SKM-1 treated with dmso at 0.1 percent for 144 hours (cell line): Measurements from ENCODE around the gene KMO.

Experiments used
- DNase-seq: peaks from one replicate; lab custom pipeline; 2025; ENCODE audit not compliant: unreplicated experiment; lab: John Stamatoyannopoulos, UW

The KMO gene

DNA sequence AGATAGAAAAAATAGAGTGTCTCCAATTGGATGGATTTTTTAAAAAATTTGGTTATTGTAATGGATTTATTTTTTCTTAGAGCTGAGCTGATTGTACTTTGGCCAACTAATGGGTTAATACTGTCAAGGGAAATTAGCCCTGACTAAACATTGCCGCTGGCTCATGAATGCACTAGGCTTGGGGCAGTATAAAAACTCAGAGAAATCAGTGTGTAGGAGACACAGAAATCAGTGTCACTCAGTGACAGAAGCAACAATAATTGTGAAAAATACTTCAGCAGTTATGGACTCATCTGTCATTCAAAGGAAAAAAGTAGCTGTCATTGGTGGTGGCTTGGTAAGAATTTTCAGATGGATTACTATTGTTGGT lies at the start of gene KMO:
TSS of gene KMO (plus strand) at position 217 of the 370 bp plus-strand sequence. CDS start at position 284, 67 bp downstream.
- DNase-seq: no peak

GRCh38 chr1:241482761-241483250 lies 49.4 kb upstream of the KMO start:
- DNase-seq: no peak

- DNase-seq: no peak
These were observed 47.0 kb upstream of the KMO start for GRCh38 chr1:241485145-241485544.

GRCh38 chr1:241485554-241485992 lies 46.6 kb upstream of the KMO start:
- DNase-seq: peak; percentile 30

GRCh38 chr1:241488739-241489138 lies 43.4 kb upstream of the KMO start:
- DNase-seq: no peak

DNA sequence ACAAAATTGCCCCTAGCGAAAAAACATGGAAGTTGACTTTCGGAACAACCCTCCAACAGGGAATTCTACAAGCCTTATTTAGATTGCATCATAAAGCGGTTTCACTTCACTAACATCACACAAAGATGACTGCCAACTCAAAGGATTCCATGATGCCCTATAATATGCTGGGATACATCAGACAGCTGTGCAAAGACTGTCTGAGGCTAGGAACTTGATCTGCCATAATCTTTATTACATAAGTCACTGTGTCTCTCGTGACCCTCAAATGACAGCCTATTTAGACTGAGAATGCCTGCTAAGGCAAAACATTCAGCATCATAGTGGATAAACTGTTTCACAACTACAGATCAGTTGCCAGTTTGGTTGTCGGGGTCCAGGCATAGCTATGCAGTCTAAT lies 36.4 kb upstream of the KMO start:
- DNase-seq: no peak

- DNase-seq: no peak
These were observed 32.3 kb upstream of the KMO start for GRCh38 chr1:241499910-241500309.

DNA sequence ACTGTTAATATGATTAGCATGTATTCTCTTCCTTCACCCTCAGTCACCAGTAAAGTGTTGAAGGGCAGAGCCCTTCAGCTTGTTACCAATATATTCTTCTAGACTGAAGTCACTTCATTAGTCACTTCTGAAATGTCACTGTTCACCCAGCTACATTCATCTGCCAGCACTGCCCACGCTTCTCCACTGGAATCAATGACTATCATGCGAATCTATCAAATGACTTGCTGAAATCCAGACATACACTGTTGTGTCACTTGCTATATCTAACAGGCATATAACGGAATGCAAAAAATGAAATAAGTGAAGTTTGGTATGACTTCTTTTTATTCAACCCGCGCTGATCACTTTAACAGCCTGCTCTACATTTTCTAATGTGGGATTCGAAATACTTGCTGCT lies 28.7 kb upstream of the KMO start:
- DNase-seq: no peak

GRCh38 chr1:241507189-241507863 lies 24.9 kb upstream of the KMO start:
- no peak for DNase-seq

DNA sequence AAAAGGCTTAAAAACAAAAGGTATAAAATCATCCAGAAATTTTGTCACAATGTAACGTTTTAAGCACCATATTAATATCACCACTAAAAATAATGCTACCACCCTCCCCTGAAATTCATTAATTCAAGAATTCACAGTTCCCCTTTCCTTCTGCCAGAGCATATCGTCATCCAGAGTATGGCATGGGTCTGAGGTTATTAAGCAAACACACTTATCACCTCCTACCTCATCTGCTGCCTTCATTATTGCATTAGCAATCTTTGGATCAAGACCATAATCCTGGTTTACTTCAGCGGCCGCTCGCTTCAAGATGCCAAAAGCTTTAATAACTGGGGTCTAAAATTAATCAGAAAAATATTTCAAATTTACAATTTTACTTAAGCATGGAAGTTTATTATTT lies 18.8 kb upstream of the KMO start:
- no peak for DNase-seq

DNA sequence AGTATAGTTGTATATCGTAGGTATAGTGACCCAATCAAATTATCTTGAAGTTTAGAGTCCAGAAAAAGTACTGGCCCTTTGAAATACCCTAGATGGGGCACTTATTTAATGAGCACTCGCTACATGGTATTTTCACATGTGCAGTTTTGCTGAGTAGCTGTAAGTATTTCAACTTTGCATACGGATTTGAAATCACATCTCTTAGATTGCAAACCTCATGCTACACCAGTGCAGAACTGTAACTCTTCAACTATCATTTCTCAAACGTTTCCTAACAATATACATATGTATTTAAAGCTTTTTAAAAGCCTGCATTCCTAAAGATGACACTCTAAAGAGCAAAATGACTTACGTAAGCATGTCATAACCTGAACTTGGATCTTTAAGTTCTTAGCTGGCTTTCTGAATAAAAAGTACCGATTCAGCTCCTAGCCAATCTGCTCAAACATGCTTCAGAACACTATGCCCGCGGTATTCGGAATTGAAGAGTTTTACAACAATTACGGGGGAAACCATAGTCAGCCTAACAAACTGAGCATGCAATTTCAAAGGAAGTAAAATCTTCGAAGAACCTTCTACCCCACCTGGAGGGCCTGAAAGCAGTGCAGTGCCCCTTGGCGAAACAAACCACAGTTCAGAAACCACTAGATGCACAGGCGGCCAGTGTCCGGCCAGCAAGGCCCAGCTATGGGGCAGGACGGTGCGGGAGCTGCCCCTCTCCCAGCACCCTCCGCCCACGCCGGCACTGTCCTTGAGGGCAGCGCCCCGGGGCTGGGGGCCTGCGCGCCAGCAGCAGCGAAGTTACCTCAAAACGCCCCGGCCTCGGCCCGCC lies 13.5 kb upstream of the KMO start:
- no peak for DNase-seq

DNA sequence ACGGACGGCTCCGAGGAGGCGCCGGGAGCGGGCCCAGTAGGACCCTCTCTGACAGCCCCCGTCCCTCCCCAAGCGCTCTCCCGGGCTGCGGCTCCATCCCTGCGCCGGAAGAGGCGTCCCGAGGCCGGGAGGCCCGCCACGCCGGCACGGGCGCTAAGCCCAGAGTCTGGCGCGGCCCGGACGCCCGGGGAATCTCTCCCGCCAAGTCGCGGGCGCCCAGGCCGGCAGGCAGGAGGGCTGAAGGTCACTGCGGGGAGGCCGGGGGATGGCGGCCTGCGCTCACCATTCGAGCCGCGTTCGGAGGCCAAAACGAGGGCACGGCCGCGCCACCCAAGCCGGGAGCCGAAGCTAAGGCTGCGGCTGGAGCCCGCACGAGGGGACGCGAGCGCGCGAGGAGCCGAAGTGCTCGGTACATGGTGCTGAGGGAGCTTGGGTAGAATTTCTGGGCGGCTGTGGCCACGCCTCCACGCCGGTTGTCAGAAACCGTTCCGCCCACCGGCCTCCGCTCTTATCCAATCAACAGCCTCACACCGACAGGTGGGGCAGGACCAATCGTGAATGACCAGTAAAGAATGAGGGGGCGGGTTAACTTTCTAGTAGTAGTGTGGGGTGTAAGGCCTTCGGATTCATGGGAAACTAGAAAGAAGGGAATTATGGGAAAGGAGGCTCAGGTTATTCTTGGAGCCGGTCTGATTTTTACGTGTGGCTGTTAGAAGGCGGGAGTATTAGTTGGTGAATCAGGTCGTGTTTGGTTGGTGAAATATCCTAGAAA lies 12.7 kb upstream of the KMO start, which contains the start of gene FH:
TSS of gene FH (minus strand) at position 448 of the 772 bp plus-strand sequence. CDS start at position 415, 33 bp downstream.
- DNase-seq: peak; percentile 100

GRCh38 chr1:241520080-241520465 lies 12.1 kb upstream of the KMO start:
- no peak for DNase-seq

- DNase-seq: no peak
These were observed 10.5 kb upstream of the KMO start for GRCh38 chr1:241521718-241522117.

DNA sequence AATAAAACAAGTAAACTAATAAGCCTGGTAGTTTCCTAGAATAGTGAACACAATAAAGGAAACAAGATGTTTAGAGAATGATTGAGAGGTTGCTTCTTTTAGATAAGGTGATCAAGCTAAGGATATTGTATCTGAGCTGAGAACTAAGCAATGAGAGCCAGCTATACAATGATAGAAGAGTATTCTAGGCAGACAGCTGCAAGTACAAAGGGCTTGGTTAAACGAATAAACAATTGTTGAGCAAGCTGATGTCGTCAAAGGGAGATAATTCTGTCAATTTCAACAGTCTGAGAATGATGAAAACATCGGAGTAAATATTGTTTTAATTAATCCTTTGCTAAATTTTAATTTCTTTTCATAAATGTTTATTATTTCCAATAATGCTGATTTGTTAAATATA lies 7.2 kb upstream of the KMO start:
- DNase-seq: no peak

GRCh38 chr1:241527146-241527545 lies 5.0 kb upstream of the KMO start:
- no peak for DNase-seq

GRCh38 chr1:241531195-241532161 lies 700 bp upstream of the KMO start:
- peak; percentile 98 for DNase-seq

DNA sequence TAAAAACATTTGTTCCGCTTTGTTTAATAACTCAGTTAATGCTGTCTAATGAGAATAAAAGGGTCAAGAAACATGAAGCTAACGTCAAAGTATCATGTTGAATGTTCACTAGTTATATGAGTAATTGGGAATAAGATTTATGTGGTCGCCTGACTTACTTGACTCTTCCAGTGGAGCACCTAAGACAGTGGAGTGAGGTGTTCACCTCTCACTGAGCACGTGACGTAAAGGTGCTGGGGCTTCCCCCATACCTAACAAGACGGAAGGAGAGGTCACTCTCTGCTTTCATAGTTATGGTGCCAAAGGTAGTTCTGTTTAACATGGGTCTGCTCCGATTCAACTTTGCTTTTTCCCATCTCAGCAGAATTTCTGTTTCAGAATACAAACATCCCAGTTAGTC lies 686 bp downstream of the KMO start:
- DNase-seq: no peak

DNA sequence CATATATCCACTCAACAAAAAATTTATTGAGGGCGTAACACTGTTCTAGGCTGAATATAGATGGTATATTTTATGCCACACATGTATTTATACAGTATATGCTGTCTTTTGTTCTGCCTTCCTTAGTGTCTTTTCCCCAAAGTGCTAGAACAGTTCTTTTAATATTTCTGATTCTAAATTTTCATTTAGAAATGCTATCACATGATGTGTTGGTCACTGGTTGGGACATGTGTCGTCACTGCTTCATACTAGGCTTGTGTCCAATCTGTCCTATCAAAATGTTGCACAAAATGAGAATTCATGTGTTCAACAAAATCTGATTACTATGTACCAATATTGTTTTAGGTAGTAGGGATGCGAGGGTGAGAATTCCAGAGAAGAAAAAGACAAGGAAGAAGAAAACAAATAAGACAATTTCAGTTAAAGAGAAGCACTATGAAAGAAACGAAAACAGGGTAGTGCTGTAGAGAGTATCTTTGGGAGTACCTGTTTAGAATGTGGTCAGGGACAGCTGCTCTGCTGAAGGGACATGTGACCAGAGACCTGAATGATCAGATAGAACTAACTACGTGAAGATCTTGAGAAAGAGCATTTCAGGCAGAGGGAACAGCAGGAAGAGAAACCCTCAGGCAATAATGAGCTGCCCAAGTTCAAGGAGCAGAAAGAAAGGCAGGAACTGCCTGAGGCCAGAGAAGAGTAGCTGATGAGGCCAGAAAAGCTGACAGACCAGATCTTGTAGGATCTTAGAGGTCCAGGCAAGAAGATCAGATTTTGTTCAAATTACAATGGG lies 1.3 kb downstream of the KMO start:
- peak; percentile 24 for DNase-seq
